Spleen (tissue), 7 donors: ENCODE measurements around the gene DPP9.

Source experiments
- CTCF ChIP-seq, 11 experiments: fragments of 200-600 bp in 7 of 11; fragments of 450-650 bp in 4 of 11; sonication (generic) in 4 of 11; IDR thresholded peaks in 8 of 11; conservative IDR thresholded peaks in 3 of 11; 1 replicate in 7 of 11; 2 replicates in 4 of 11; pipeline versions ENCODE4 v1.4.0 to v1.8.0; 2016 to 2021; ENCODE audit warnings: antibody characterized with exemption in 11 of 11, inconsistent platforms in 4 of 11, mild to moderate bottlenecking in 1 of 11
- POLR2A ChIP-seq, 3 donors: fragments of 450-650 bp; IDR thresholded peaks; one replicate each; pipeline ENCODE4 v1.5.1; 2017; ENCODE audit warnings: antibody characterized with exemption in 3 of 3, mild to moderate bottlenecking in 1 of 3
- POLR2AphosphoS5 ChIP-seq, 3 donors: sonication (generic); formaldehyde crosslinking; IDR thresholded peaks; one replicate each; pipeline ENCODE4 v1.5.1; 2017; ENCODE audit warnings: antibody characterized with exemption in 3 of 3
- donor health status: DM: no; HTN: no; CAD: no; lungs with moderate emphysema.
- donor health status: DM: no; HTN: no; CAD: no.
- donor health status: DM: no; HTN: no; CAD: no.

- TF ChIP-seq CTCF (IDR thresholded peaks at IDR 0.05 in 8 of 11, conservative IDR thresholded peaks at IDR 0.05 in 3 of 11) (no peak), POLR2A (IDR thresholded peaks at IDR 0.05) (no peak), POLR2AphosphoS5 (IDR thresholded peaks at IDR 0.05) (no peak)
These were observed 34.4 kb upstream of the DPP9 start for GRCh38 chr19:4758082-4758481.
